Parathyroid adenoma (tissue), 2 donors: Measurements from ENCODE around the gene DNAH2.

Source experiments
- H2AFZ ChIP-seq: fragments of 300-600 bp; sonication (generic); one replicate; pipeline ENCODE4 v1.7.0; 2017; ENCODE audit warnings: antibody characterized with exemption, mild to moderate bottlenecking
- H3K27ac ChIP-seq: fragments of 300-600 bp; sonication (generic); one replicate; pipeline ENCODE4 v1.7.0; 2017
- H3K27me3 ChIP-seq: fragments of 300-600 bp; sonication (generic); one replicate; pipeline ENCODE4 v1.7.0; 2017; ENCODE audit warnings: low read length; ENCODE audit not compliant: control insufficient read depth, insufficient read depth
- H3K36me3 ChIP-seq: fragments of 300-600 bp; sonication (generic); one replicate; pipeline ENCODE4 v1.7.0; 2017; ENCODE audit warnings: low read length; ENCODE audit not compliant: control insufficient read depth, insufficient read depth
- H3K4me1 ChIP-seq: fragments of 300-600 bp; sonication (generic); one replicate; pipeline ENCODE4 v1.7.0; 2017; ENCODE audit warnings: control low read depth
- H3K4me2 ChIP-seq: fragments of 300-600 bp; sonication (generic); one replicate; pipeline ENCODE4 v1.7.0; 2017; ENCODE audit warnings: low read length
- H3K4me3 ChIP-seq: fragments of 300-600 bp; sonication (generic); one replicate; pipeline ENCODE4 v1.7.0; 2017; ENCODE audit warnings: low read depth, low read length
- H3K79me2 ChIP-seq: fragments of 300-600 bp; sonication (generic); one replicate; pipeline ENCODE4 v1.7.0; 2017; ENCODE audit warnings: control low read depth
- H3K9ac ChIP-seq: fragments of 300-600 bp; sonication (generic); one replicate; pipeline ENCODE4 v1.7.0; 2017; ENCODE audit warnings: mild to moderate bottlenecking
- H3K9me3 ChIP-seq: fragments of 300-600 bp; sonication (generic); one replicate; pipeline ENCODE4 v1.7.0; 2017; ENCODE audit warnings: low read length; ENCODE audit not compliant: control insufficient read depth
- TF ChIP-seq, protein P1 (sequence below): fragments of 300-600 bp; sonication (generic); IDR thresholded peaks from one replicate; pipeline ENCODE4 v1.7.0; 2017; ENCODE audit warnings: antibody characterized with exemption, mild to moderate bottlenecking
- donor health status: primary hyperparathyroidism.

DNAH2 gene

DNA sequence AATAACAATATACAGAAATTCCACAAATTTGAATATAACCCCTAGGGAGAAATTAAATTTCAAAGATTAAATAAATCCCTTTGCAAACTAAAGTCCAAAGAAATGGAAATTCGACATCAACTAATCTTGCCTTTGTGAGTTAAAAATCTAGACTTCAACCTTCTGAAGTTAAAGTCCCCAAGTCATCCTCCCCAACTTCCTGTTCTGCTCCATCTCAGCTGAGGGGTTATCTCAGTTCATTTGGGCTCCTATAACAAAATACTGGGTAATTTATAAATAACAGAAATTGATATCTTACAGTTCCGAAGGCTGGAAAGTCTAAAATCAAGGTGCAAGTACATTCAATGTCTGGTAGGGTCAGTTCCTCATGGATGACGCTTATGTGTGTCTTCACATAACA, 93.7 kb downstream of the DNAH2 start:
- H3K9me3 ChIP-seq: no peaks in the 10 kb centered on the region
- no peaks in the 10 kb centered on the region for H3K36me3 ChIP-seq
- H3K4me2 ChIP-seq: no peak overlapping the region
- no peaks in the 10 kb centered on the region for H3K79me2 ChIP-seq
- no peak overlapping the region for H2AFZ ChIP-seq
- TF ChIP-seq, protein P1, sequence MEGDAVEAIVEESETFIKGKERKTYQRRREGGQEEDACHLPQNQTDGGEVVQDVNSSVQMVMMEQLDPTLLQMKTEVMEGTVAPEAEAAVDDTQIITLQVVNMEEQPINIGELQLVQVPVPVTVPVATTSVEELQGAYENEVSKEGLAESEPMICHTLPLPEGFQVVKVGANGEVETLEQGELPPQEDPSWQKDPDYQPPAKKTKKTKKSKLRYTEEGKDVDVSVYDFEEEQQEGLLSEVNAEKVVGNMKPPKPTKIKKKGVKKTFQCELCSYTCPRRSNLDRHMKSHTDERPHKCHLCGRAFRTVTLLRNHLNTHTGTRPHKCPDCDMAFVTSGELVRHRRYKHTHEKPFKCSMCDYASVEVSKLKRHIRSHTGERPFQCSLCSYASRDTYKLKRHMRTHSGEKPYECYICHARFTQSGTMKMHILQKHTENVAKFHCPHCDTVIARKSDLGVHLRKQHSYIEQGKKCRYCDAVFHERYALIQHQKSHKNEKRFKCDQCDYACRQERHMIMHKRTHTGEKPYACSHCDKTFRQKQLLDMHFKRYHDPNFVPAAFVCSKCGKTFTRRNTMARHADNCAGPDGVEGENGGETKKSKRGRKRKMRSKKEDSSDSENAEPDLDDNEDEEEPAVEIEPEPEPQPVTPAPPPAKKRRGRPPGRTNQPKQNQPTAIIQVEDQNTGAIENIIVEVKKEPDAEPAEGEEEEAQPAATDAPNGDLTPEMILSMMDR: no peak
- H3K27me3 ChIP-seq: no peaks in the 10 kb centered on the region
- no peak overlapping the region for H3K4me3 ChIP-seq
- H3K9ac ChIP-seq: no peak overlapping the region
- H3K4me1 ChIP-seq: peaks cover 13% of the 10 kb centered on the region
- H3K27ac ChIP-seq: no peak overlapping the region

DNA sequence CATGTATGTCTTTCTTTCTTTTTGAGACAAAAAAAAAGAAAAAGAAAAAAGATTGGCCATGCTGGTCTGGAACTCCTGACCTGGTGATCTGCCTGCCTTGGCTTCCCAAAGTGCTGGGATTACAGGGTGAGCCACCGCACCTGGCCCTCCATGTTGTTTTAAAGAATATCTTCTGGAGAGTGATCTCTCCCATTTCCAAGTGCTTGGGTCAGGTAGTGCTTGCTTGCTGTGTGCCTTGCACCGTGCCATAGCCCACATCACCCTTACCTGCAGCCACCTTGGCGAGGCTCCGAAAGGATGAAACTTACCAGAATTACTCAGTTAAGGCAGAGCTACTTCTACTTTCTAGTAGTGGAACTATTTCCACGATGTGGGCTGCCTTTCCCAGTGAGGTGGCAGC, 97.4 kb downstream of the DNAH2 start:
- Histone ChIP-seq H3K9me3 (no peaks in the 10 kb centered on the region), H3K4me3 (no peak overlapping the region), H2AFZ (no peak overlapping the region), H3K9ac (no peak overlapping the region), H3K36me3 (no peaks in the 10 kb centered on the region), H3K79me2 (no peaks in the 10 kb centered on the region), H3K4me1 (no peaks in the 10 kb centered on the region), H3K4me2 (no peak overlapping the region), H3K27me3 (no peaks in the 10 kb centered on the region), H3K27ac (no peak overlapping the region)
- TF ChIP-seq, protein P1: no peak

DNA sequence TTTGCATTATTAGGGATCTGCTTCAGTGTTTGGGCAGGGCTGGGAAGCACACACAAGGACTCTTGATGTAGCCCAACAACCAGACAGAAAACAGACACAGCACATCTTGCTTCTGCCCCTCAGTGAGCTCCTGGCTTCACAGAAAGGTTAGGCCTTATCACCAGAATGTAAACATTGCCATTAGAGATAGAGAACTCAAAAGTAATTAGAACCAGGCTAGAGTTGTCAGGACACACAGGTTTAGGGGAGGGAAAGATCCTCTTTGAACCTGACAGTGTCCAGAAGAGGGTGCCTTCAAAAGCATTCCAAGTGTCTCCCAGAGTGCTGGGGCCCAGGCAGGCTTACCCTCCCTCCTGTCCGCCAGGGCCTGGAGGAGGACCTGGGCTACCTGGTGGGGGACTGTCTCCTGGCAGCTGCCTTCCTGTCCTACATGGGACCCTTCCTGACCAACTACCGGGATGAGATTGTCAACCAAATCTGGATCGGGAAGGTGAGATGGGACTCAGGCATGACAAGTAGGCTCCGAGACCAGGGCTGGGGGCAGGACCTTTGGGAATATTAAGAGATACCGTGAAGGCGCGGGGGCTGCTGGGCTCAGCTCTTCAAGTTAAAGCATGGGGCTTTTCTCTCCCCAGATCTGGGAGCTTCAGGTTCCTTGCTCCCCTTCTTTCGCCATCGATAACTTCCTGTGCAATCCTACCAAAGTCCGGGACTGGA, 99.5 kb downstream of the DNAH2 start:
- no peak overlapping the region for H3K4me2 ChIP-seq
- no peaks in the 10 kb centered on the region for H3K79me2 ChIP-seq
- no peak overlapping the region for H3K9ac ChIP-seq
- H3K4me3 ChIP-seq: no peak overlapping the region
- TF ChIP-seq, protein P1: no peak
- no peaks in the 10 kb centered on the region for H3K36me3 ChIP-seq
- H3K9me3 ChIP-seq: no peaks in the 10 kb centered on the region
- H3K27me3 ChIP-seq: no peaks in the 10 kb centered on the region
- no peak overlapping the region for H3K27ac ChIP-seq
- no peak overlapping the region for H2AFZ ChIP-seq
- H3K4me1 ChIP-seq: no peaks in the 10 kb centered on the region

DNA sequence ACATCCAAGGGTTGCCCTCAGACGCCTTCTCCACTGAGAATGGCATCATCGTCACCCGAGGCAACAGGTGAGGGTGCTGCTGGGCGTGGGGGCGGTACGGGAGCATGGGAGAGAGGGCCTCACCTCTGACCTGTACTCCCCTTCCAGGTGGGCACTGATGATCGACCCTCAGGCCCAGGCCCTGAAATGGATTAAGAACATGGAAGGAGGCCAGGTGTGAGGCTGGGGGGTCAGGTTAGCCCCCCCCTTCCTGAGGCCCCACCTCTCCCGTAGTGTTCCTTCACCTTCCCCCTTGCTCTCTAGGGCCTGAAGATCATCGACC, 100.1 kb downstream of the DNAH2 start:
- Histone ChIP-seq H3K79me2 (no peaks in the 10 kb centered on the region), H3K9ac (no peak overlapping the region), H3K27ac (no peak overlapping the region), H3K27me3 (no peaks in the 10 kb centered on the region), H3K4me2 (no peak overlapping the region), H3K4me1 (no peaks in the 10 kb centered on the region), H2AFZ (no peak overlapping the region), H3K9me3 (no peaks in the 10 kb centered on the region), H3K4me3 (no peak overlapping the region), H3K36me3 (no peaks in the 10 kb centered on the region)
- TF ChIP-seq, protein P1: no peak

DNA sequence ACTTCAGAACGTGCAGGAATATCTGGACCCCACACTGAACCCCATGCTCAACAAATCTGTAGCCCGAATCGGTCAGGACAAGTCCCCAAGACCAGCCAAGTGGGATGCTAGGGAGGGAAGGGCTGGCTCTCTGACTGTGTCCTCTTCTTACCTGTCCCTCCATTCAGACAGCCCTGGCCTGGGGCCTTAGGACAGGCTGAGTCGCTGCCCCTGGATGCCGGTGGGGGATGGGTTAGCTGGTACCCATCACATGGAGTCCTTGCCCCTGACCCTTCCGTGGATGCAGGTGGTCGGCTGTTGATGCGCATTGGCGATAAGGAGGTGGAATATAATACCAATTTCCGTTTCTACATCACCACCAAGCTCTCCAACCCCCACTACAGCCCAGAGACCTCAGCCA, 100.5 kb downstream of the DNAH2 start:
- Histone ChIP-seq H3K36me3 (no peaks in the 10 kb centered on the region), H3K27ac (no peak overlapping the region), H2AFZ (no peak overlapping the region), H3K4me1 (no peaks in the 10 kb centered on the region), H3K4me3 (no peak overlapping the region), H3K9ac (no peak overlapping the region), H3K9me3 (no peaks in the 10 kb centered on the region), H3K79me2 (no peaks in the 10 kb centered on the region), H3K4me2 (no peak overlapping the region), H3K27me3 (no peaks in the 10 kb centered on the region)
- TF ChIP-seq, protein P1: no peak
